ENCODE results near the gene SPA17.
A peak's percentile ranks its signal among the peaks of the same experiment; 100 is the strongest.

Gene SPA17

DNA sequence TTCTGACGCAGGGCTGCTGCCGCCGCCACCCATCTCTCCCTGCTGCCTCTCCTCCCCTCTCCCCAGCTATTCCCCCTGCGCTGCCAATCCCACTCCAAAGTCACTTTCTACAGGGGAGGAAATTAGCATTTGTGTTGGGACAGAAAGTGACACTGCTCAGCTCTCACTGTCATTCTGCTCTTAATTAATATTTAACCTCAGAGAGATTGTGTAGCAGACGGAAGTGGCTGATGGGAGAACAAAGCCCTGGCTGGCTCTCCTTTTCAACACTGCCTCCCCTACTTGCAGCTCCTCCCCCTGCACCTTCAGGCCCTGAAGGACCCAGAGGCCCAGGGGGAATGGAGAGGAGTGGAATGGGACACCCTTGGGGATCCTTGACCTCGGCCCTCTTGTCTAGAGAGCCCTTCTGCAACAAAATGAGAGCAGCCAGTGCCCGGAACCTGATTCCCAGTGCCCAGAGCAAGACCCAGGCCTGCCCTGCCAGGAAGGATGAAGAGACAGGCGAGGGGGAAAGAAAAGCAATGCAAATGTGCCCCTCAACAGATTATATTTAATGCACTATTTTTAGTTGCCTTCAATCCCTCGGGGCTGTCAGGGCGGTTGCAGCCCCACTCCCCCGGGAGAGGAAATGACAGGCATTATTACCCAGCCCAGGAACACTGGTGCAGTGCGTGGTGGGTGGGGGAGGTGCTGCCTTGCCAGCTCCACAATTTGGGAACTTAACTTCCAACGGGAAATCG, 51.4 kb downstream of the SPA17 start:
- no peak for DNase-seq (ENCODE audit: low read depth in 1 of 2, low spot score in 1 of 2)

DNA sequence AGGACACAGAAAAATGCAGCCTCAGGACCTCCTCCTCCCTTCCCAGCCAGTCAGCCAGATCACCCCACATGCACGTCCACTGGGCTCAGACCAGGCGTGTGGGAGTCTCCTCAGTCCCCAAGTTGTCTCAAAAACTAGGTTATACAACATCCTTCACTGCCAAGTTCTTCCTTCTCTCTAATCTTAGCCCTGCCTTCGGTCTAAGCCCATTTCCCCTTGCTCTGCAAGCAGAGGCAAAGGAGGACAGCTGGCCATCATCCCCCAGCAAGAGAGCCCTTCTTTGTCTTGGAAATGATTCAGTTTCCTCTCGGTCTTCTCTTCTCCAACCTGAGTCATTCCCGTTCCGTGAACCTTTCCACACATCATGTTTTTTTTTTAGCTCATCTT, 52.0 kb downstream of the SPA17 start:
- DNase-seq (ENCODE audit: low read depth in 1 of 2, low spot score in 1 of 2) = no peak

DNA sequence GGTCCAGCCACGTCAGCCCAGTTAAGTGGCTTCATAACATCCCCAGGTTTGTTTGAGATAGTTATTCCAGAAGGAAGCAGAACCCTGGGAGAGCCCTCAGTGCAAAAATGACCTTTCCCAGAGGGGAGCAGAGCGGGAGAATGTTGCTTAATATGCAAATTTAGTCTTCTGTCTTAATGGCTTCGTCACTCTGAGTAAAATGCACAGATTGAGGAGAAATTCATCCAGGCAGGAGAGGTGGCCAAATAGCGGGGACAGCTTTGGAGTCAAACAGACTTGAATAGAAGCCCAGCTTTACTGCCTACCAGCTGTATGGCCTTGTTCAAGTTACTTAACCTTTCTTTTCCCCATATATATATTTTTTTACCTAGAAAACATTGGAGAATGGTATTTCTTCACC, 53.8 kb downstream of the SPA17 start:
- no peak for DNase-seq (ENCODE audit: low read depth in 1 of 2, low spot score in 1 of 2)

DNA sequence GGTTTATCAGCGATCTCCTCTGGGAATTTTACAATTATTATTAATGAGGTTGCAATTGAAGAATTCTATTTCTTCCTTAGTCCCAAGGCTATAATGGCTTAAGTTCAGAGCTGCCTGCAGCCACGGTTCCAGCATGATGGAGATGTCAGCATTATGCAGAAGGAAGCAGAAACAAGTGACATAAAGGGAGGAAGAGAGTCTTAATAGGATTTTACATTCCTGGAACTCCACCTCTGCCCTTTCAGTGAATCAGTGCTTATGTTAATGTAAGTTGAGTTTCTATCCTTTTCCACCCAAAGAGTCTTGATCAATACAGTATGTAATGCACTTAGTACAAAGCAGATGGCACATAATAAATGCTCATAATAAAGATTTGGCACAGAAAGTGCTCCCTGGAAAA, 54.4 kb downstream of the SPA17 start:
- DNase-seq (ENCODE audit: low read depth in 1 of 2, low spot score in 1 of 2) = no peak

DNA sequence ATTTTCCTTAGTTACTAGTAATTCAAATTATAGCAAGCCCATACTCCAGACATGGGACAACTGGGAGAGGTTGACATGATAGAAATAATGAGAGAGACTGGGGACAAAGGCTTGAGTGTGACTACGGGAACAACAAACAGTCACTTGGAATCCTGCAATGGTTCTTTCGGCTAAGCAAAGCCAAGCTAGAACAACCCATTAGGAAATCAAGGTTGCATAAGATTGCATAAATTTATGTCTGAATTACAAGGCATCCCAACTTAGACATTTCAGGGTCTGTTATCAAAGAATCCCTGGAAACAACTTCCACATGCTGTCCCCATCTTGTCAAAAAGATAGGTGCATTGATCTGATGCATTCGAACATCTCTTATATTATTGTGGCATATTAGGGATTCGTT, 55.9 kb downstream of the SPA17 start:
- DNase-seq (ENCODE audit: low read depth in 1 of 2, low spot score in 1 of 2) = no peak

DNA sequence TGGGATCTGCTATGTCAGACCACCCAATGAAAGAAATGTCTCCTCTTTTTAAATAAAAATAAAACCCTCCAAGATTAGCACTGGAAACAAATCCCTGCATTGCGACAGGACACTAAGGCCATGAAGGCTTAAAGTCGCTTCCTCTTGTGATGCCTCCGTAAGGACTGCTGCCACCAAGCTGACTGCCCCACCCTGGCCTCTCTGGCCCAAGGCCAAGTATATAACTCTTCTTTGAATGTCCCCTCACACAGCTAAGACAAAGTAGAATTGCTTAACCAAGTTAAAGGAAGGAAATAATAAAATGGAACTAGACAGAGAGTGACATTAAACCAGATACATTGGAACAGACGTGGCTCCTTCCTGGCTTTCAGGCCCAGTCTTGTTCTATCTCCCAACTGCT, 58.5 kb downstream of the SPA17 start:
- no peak for DNase-seq (ENCODE audit: low read depth in 1 of 2, low spot score in 1 of 2)

DNA sequence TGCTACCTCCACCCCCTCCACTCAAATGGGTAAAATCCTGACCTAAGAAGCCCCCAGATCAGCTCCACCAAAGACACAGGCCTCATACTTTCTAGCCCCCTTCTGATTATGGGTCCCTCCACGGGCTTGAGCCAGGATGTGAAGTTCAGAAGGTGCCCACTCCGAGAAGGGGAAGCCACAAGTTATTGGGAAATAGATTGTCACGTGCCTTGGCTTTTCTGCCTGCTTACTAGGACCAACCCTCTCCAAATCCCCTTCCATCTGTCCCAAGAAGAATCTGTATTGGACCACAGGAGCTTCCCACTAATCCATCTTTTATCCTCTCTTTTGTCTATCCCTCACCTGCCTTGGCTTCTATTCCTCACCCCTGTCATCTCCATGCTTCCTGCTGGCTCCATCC, 63.0 kb downstream of the SPA17 start:
- DNase-seq (ENCODE audit: low read depth in 1 of 2, low spot score in 1 of 2) = no peak

DNA sequence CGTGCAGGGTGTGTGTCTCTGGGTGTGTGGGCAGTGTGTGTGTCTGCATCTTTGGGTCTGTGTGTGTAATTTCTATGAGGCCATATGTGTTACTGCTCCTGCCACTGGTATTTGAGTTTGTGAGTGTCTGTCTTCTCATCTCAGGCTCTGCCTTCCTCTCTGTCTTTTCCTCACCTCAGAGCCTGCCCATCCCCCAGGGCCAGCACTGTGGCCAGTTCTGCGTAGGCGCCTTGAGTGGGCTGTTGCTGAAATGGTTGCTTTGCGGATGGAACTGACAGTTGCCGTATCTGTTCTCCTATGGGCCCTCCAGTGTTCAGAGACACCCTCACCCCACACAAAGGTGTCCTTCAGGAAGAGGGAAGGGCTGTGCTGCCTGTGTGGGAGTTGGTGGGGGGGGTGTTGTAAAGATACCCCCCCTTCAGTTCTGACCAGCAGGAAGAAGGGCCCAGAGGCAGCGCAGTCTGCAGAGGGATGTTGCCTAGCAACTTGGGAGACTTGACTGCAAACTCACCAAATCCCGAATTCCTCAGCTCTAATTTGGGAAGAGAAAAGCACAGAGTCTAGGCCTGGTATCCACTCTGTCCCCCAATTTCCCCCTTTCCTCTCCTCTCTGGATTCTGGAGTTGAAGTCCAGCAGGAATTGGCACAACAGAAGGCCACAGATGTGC, 64.1 kb downstream of the SPA17 start:
- no peak for DNase-seq (ENCODE audit: low read depth in 1 of 2, low spot score in 1 of 2)

DNA sequence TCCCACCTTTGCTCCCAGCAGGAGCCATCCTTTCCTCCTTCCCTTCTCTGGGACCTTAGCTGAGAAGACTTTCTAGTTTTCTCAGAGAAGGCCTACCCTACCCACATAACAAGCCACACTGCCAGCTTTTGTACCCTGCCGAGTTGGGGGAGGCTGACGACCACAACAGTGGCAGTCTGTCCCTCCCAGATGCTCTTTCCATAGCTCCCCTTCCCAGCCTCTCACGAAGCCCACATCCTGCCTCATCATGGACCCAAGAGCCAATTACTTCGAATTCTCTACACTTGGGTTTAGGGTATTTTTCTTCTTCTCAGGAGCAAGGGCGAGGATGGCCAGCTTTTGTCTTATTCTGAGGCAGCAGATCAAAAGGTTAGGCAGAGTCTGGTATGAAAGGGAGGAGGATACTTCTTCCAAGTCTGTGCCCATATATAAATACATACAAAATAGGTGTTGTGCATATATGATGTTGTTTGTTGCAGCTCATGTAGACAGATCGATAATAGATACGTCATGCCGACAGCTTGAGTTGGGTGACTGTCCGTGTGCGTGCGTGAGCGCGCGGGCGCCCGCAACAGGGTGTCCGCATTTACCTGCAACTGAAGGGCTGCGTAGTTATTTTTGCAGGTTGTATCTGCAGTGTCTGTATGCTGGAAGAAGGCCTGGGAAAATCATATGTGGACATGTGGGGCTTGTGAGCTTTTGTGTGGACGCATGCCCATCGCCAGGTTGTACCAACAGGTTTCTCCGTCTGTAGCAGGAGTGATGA, 65.2 kb downstream of the SPA17 start:
- DNase-seq (ENCODE audit: low read depth in 1 of 2, low spot score in 1 of 2) = no peak

DNA sequence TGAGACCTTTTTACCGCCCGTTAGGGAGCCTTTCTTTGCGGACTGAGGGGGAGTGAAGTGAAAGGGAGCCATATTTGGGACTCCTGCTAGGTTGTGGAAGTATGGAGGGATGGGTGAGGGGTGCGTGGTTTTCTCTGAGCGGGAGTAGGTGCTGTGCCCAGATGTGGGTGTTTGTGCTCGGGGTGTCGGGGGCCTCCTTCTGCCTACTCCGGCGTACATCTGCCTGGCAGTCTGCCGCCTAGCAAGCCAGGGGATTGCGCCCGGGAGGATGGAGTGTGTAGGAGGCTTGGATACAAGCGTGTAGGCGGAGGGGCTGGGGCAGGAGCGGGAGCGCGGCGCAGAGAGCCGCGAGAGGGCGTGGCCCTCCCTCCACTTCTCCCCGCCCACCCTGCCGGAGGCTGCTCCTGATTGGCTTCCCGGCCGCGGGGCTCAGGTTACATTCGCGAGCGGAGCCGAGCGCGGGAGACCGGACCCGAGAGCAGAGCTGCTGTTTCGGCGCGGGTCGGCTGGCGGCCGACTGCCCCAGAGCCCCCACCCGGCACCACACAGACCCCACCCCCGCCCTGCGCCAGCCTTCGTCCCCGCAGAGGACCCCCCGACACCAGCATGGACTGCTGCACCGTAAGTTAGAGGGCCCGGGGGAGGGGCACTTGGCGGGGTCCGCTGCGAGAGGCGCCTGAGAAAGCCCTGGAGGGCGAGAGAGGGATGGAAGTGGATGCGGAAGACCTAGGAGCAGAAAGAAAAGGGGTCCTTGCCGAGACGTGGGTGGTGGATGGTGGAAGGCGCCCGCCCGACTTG, 66.0 kb downstream of the SPA17 start, which contains the start of gene NRGN:
Gene NRGN, plus strand, starts transcription at position 464 of the 798 bp plus-strand sequence. Its CDS starts 143 bp downstream, at position 607.
- DNase-seq (ENCODE audit: low read depth in 1 of 2, low spot score in 1 of 2) = peak; percentile 63 to 68

DNA sequence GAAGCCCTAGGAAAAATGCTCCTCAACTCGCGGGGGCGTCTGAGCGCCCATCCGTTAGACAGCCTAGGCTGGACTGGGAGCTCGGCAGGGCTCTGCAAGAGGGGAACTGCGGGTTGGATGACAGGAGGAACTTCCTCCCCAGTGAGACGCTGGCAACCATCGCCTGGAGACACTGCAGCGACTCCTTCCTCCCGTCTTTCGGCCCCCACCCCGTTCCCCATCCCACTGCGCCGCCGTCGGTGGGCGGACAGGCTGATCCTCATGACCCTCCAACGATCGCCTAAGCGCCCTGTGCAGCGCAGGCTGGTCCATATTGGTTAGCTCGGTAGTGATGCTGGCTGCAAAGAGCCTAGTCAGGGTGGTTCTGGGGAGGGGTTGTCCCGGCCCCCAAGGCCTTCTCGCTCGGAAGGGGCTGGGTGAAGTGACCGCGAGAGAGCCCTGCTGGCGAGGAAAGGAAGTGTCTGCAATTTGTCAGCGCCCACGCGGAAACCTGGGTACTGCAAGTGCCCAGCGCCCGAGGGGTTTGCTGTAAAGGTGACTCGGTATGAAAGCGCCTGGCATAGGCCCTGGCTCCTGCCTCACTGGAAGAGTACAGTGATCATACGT, 66.7 kb downstream of the SPA17 start:
- DNase-seq (ENCODE audit: low read depth in 1 of 2, low spot score in 1 of 2) = no peak

DNA sequence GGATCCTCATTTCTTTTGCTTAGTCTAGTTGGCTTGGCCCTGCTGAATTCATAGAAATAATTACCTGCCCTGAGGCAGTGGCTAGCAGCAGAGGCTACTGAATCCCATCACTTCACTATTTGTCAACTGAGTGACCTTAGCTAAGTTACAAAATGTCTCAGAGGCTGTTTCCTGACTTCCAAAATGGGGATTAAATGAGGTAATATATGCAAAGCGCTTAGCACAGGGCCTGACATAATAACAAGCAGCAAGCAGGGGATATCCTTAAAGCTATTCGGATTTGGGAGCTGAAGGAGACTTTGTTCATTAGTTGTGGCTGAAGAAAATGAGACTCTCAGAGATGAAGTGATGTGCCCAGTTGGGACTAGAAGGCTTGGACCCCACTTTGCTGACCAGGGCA, 68.9 kb downstream of the SPA17 start:
- no peak for DNase-seq (ENCODE audit: low read depth in 1 of 2, low spot score in 1 of 2)

DNA sequence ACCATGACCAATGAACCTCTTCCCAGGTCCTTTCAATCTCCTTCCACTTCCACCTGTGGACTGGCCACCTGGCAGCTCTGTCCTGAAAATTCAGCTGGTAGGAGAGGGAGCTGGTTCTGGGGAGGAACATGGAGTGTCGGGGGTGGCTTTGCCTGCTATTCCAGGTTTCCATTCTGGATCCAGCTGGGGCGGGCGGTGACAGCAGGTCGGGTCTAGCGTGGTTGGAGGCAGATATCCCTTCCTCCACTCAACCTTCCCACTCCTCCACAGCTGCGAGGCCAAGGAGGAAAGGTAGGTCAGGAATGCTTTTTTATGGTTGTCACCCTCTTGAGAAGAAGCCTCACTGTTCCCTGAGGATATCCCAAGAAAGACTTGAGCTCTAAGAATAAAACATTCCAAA, 69.3 kb downstream of the SPA17 start:
- DNase-seq (ENCODE audit: low read depth in 1 of 2, low spot score in 1 of 2) = no peak

DNA sequence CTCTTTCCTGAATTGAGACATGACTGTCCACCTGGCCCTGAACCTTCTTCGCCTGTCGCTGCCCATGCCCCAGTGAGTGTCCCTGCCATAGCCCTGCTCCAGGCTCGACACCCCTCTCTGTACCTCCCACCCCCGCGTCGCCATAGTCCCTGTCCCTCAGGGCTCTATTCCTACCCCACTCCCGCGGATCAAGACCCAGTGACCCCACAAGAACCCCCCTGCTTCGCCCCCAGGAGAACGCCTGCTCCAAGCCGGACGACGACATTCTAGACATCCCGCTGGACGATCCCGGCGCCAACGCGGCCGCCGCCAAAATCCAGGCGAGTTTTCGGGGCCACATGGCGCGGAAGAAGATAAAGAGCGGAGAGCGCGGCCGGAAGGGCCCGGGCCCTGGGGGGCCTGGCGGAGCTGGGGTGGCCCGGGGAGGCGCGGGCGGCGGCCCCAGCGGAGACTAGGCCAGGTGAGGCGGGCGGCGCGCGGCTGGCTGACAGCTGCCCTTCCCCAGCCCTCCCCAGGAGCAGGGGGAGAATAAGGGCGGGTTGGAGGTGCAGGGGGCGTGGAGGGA, 71.6 kb downstream of the SPA17 start:
- DNase-seq (ENCODE audit: low read depth in 1 of 2, low spot score in 1 of 2) = no peak

DNA sequence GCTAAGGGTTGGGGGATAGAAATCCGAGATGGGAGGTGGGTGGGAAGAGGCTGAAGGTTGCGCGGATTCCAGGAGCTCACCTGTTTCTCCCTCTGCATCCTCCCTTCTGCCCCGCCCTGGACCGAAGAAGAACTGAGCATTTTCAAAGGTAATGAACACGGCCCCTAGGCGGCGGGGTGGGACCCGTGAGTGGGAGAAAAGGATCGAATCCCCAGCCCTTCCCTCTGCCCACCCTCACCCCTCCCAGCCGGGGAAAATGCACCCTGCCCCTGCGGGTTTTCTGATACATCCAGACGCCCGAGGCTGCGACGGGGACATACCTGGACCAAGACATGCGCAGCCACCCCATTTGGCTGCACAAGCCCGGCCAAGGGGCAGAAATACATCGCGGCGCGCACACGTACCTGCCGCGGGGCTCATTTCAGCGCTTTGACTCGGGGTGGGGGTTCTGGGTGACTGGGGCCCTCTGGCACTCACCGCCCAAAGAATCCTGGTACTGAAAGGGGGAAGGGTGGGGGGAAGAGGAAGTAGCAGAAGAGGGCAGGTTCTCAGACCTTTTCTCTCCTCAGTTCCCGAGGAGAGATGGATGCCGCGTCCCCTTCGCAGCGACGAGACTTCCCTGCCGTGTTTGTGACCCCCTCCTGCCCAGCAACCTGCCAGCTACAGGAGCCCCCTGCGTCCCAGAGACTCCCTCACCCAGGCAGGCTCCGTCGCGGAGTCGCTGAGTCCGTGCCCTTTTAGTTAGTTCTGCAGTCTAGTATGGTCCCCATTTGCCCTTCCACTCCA, 72.3 kb downstream of the SPA17 start:
- no peak for DNase-seq (ENCODE audit: low read depth in 1 of 2, low spot score in 1 of 2)

DNA sequence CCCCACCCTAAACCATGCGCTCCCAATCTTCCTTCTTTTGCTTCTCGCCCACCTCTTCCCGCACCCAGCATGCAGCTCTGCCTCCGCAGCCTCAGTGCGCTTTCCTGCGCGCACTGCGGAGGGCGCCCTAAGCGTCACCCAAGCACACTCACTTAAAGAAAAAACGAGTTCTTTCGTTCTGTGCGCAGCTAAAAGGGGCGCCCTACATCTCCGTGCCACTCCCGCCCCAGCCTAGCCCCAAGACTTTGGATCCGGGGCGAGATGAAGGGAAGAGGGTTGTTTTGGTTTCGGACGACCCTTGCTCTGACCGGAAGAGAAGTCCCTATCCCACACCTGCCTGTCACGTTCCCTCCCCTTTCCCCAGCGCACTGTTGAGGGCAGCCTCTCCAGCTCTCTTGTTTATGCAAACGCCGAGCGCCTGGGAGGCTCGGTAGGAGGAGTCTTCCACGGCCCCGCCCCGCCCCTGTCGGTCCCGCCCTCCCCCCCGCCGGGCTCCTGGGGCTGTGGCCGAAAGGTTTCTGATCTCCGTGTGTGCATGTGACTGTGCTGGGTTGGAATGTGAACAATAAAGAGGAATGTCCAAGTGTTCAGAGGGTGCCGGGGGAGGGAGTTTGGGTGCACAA, 73.0 kb downstream of the SPA17 start:
- peak; percentile 63 to 67 for DNase-seq (ENCODE audit: low read depth in 1 of 2, low spot score in 1 of 2)

Measured in activated T-helper 1 cell treated with anti-CD3 and anti-CD28 coated beads, Interleukin-2, amount 50 U/mL, for 16 hours (primary cell).